GM23338 (cell line): ENCODE measurements around the gene PLRG1. TPM values are rescaled to one million over a fixed set of nuclear protein-coding genes. Genes with fewer than 3 reads are reported as not detected.

Experiments
- CTCF ChIP-seq, 2 experiments: fragments of 200-600 bp in 1 of 2; sonication (generic) in 1 of 2; conservative IDR thresholded peaks; 2 replicates each; pipeline versions ENCODE4 v1.5.1 to v1.6.1; 2016 to 2017; ENCODE audit warnings: antibody characterized with exemption in 2 of 2, low read depth in 2 of 2, mild to moderate bottlenecking in 2 of 2, moderate library complexity in 1 of 2
- EZH2 ChIP-seq: fragments of 200-600 bp; sonication (generic); IDR thresholded peaks from one replicate; pipeline ENCODE4 v1.8.0; 2017; ENCODE audit warnings: antibody characterized with exemption, mild to moderate bottlenecking, low read depth; ENCODE audit not compliant: unreplicated experiment
- EZH2phosphoT487 ChIP-seq: fragments of 200-600 bp; sonication (generic); IDR thresholded peaks from one replicate; pipeline ENCODE4 v1.8.1; 2018; ENCODE audit warnings: antibody characterized with exemption; ENCODE audit not compliant: unreplicated experiment
- JUNB ChIP-seq: IDR thresholded peaks from one replicate; pipeline ENCODE4 v1.6.1; 2016; ENCODE audit warnings: antibody characterized with exemption; ENCODE audit not compliant: unreplicated experiment
- NANOG ChIP-seq: IDR thresholded peaks from 2 replicates; pipeline ENCODE4 v1.6.1; 2016; ENCODE audit warnings: antibody characterized with exemption, borderline replicate concordance
- POLR2AphosphoS5 ChIP-seq: IDR thresholded peaks from 2 replicates; pipeline ENCODE4 v1.6.1; 2016; ENCODE audit warnings: antibody characterized with exemption, low read depth
- REST ChIP-seq: IDR thresholded peaks from one replicate; pipeline ENCODE4 v1.6.1; 2018; ENCODE audit warnings: antibody characterized with exemption; ENCODE audit not compliant: unreplicated experiment
- STAT1 ChIP-seq: IDR thresholded peaks from one replicate; pipeline ENCODE4 v1.6.1; 2016; ENCODE audit warnings: antibody characterized with exemption; ENCODE audit not compliant: unreplicated experiment
- ZNF331 ChIP-seq: fragments of 250-450 bp; sonication (Bioruptor Pico); IDR thresholded peaks from 2 replicates; pipeline ENCODE4 v1.5.0; 2020; ENCODE audit warnings: low read depth, mild to moderate bottlenecking, moderate library complexity
- ZNF462 ChIP-seq: fragments of 250-450 bp; sonication (Bioruptor Pico); IDR thresholded peaks from 2 replicates; pipeline ENCODE4 v1.5.0; 2020; ENCODE audit warnings: mild to moderate bottlenecking, moderate library complexity
- polyA plus RNA-seq: library from polyadenylated mRNA; unstranded; fragments of >200 nt; fragmentation: Nextera tagmentation; extraction: Ambion mirVana; gene quantifications from 2 replicates; pipeline ENCODE4 v1.2.1, GENCODE V29; 2016
- total RNA-seq: library from RNA; depleted of rRNA; stranded (reverse); fragments of >200 nt; shearing (Covaris generic); gene quantifications from 2 replicates; pipeline ENCODE4 v1.2.3, GENCODE V29; 2014

Gene PLRG1
- total and polyA plus RNA-seq, 2 experiments from 2014 or later: 77.3 to 82.7 TPM

GRCh38 chr4:154579927-154580326 lies 29.7 kb upstream of the PLRG1 start (continued):
- TF ChIP-seq ZNF462 (CRISPR knock-in tag) (no peak), ZNF331 (CRISPR knock-in tag) (no peak), EZH2phosphoT487 (no peak), REST (no peak), POLR2AphosphoS5 (no peak), EZH2 (no peak), CTCF (conservative IDR thresholded peaks at IDR 0.05; ENCODE audit: low read depth in 2 of 2) (no peak), NANOG (no peak), JUNB (no peak), STAT1 (no peak)
